OCI-LY1 (cell line): Measurements from ENCODE around the gene HBS1L.
A peak's percentile ranks its signal among the peaks of the same experiment; 100 is the strongest.

Source experiments
- H2AFZ ChIP-seq: fragments of 200-600 bp; sonication (generic), shearing (Covaris generic); 2 replicates; pipeline ENCODE4 v1.6.0; 2014; ENCODE audit warnings: antibody characterized with exemption, mild to moderate bottlenecking, low read length
- H3F3A ChIP-seq: fragments of 200-600 bp; sonication (generic), shearing (Covaris generic); 2 replicates; pipeline ENCODE4 v1.6.0; 2014; ENCODE audit warnings: mild to moderate bottlenecking, antibody characterized with exemption, low read length, moderate library complexity; ENCODE audit not compliant: insufficient read depth
- H3K27ac ChIP-seq: fragments of 200-600 bp; sonication (generic); 2 replicates; pipeline ENCODE4 v1.5.1; 2014; ENCODE audit warnings: low read length, mixed run types, mild to moderate bottlenecking, low read depth; ENCODE audit not compliant: poor library complexity, severe bottlenecking
- H3K27me3 ChIP-seq: fragments of 200-600 bp; sonication (generic); 2 replicates; pipeline ENCODE4 v1.6.0; 2014; ENCODE audit warnings: antibody characterized with exemption, mild to moderate bottlenecking, low read length, moderate library complexity; ENCODE audit not compliant: insufficient read depth
- H3K36me3 ChIP-seq: fragments of 200-600 bp; sonication (generic); 2 replicates; pipeline ENCODE4 v1.6.1; 2014; ENCODE audit warnings: mild to moderate bottlenecking, antibody characterized with exemption, low read length, moderate library complexity, mixed read lengths; ENCODE audit not compliant: insufficient read depth
- H3K4me1 ChIP-seq: fragments of 200-600 bp; sonication (generic); 2 replicates; pipeline ENCODE4 v1.5.1; 2014; ENCODE audit warnings: mild to moderate bottlenecking, low read length, moderate library complexity; ENCODE audit not compliant: insufficient read depth, severe bottlenecking
- H3K4me2 ChIP-seq: fragments of 200-600 bp; sonication (generic), shearing (Covaris generic); 2 replicates; pipeline ENCODE4 v1.6.1; 2014; ENCODE audit warnings: low read length
- H3K4me3 ChIP-seq: fragments of 200-600 bp; sonication (generic); 2 replicates; pipeline ENCODE4 v1.5.1; 2014; ENCODE audit warnings: low read length, low read depth, mild to moderate bottlenecking, mixed read lengths; ENCODE audit not compliant: poor library complexity, severe bottlenecking
- H3K79me2 ChIP-seq: fragments of 200-600 bp; shearing (Covaris generic); 2 replicates; pipeline ENCODE4 v1.6.1; 2016; ENCODE audit warnings: mixed run types, low read length, mixed read lengths; ENCODE audit not compliant: insufficient read depth
- H3K9ac ChIP-seq: fragments of 200-600 bp; sonication (generic), shearing (Covaris generic); 2 replicates; pipeline ENCODE4 v1.6.1; 2014; ENCODE audit warnings: mild to moderate bottlenecking, low read length, mixed read lengths
- H3K9me2 ChIP-seq: fragments of 200-600 bp; sonication (generic), shearing (Covaris generic); 2 replicates; pipeline ENCODE4 v1.6.1; 2014; ENCODE audit warnings: low read depth, mild to moderate bottlenecking, low read length, mixed read lengths
- H3K9me3 ChIP-seq: fragments of 200-600 bp; shearing (Covaris generic); 2 replicates; pipeline ENCODE4 v1.6.1; 2014; ENCODE audit warnings: low read length, mixed read lengths
- H4K20me1 ChIP-seq: fragments of 200-600 bp; sonication (generic), shearing (Covaris generic); 2 replicates; pipeline ENCODE4 v1.6.0; 2016; ENCODE audit warnings: mild to moderate bottlenecking, low read length; ENCODE audit not compliant: insufficient read depth
- CTCF ChIP-seq: fragments of 200-600 bp; sonication (generic), shearing (Covaris generic); IDR thresholded peaks from 2 replicates; pipeline ENCODE4 v1.5.1; 2017; ENCODE audit warnings: mild to moderate bottlenecking, antibody characterized with exemption, low read length, moderate library complexity, mixed read lengths
- EZH2 ChIP-seq: fragments of 200-600 bp; sonication (generic), shearing (Covaris generic); IDR thresholded peaks from 2 replicates; pipeline ENCODE4 v1.8.0; 2017; ENCODE audit warnings: borderline replicate concordance, mixed run types, mild to moderate bottlenecking, antibody characterized with exemption, low read length, moderate library complexity, mixed read lengths

Gene HBS1L

DNA sequence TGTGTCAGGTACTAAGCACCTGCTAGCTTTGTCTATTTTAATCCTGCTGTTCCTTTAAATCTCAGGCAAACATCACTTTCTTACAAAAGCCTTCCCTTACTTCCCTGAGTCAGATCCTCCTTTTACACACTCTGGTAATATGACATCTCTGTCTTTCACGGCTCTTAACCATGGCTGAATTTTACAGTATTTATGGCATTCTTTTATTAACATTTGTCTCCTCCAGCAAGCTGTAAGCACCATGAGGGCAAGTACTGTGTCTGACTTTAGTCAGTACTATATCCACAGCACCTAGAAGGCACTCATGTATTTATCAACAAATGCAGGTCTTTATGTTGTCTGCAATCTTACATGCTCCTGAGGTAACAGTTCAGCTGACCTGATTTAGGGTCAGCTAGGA, 33.7 kb upstream of the HBS1L start:
- H3K9me2 ChIP-seq, result no peaks in the 10 kb centered on the region
- no peaks in the 10 kb centered on the region for H3K79me2 ChIP-seq
- H3K36me3 ChIP-seq, result no peaks in the 10 kb centered on the region
- no peak overlapping the region for H3K4me3 ChIP-seq
- no peak overlapping the region; the same call in 1 of the 2 replicates for H3K4me2 ChIP-seq
- H2AFZ ChIP-seq, result peak overlapping the region; percentile 65; the same call in 1 of the 2 replicates
- H3K27ac ChIP-seq, result peak overlapping the region; percentile 84
- H3K9me3 ChIP-seq, result no peaks in the 10 kb centered on the region; the same call in 1 of the 2 replicates
- no peaks in the 10 kb centered on the region for H4K20me1 ChIP-seq
- H3K27me3 ChIP-seq, result no peaks in the 10 kb centered on the region
- H3K4me1 ChIP-seq, result peaks cover 53% of the 10 kb centered on the region
- 0 out of 2 replicates have a peak, but pooled peaks cover 6% of the 10 kb centered on the region for H3F3A ChIP-seq
- TF ChIP-seq EZH2 (no peak), CTCF (no peak)
- H3K9ac ChIP-seq, result 0 out of 2 replicates have a peak overlapping the region, but pooled peaks have one; percentile 13

GRCh38 chr6:135087803-135088202, 33.2 kb upstream of the HBS1L start:
- no peaks in the 10 kb centered on the region for H3K27me3 ChIP-seq
- H3F3A ChIP-seq, result 0 out of 2 replicates have a peak, but pooled peaks cover 6% of the 10 kb centered on the region
- H3K4me3 ChIP-seq, result peak overlapping the region; percentile 11
- H3K79me2 ChIP-seq, result no peaks in the 10 kb centered on the region
- H3K27ac ChIP-seq, result peak overlapping the region; percentile 84
- H3K9ac ChIP-seq, result peak overlapping the region; percentile 34
- H3K4me2 ChIP-seq, result peak overlapping the region; percentile 84
- H2AFZ ChIP-seq, result peak overlapping the region; percentile 65
- H3K36me3 ChIP-seq, result no peaks in the 10 kb centered on the region
- H3K4me1 ChIP-seq, result peaks cover 53% of the 10 kb centered on the region
- no peaks in the 10 kb centered on the region for H3K9me2 ChIP-seq
- H3K9me3 ChIP-seq, result peaks cover 4% of the 10 kb centered on the region; the same call in 1 of the 2 replicates
- TF ChIP-seq CTCF, result no peak
- TF ChIP-seq EZH2, result no peak
- H4K20me1 ChIP-seq, result no peaks in the 10 kb centered on the region

- H3K9me3 ChIP-seq, result peaks cover 4% of the 10 kb centered on the region; the same call in 1 of the 2 replicates
- no peaks in the 10 kb centered on the region for H3K79me2 ChIP-seq
- peak overlapping the region; percentile 65 for H2AFZ ChIP-seq
- H3K27ac ChIP-seq, result peak overlapping the region; percentile 84
- peak; percentile 29 for TF ChIP-seq CTCF
- no peak for TF ChIP-seq EZH2
- peak overlapping the region; percentile 11 for H3K4me3 ChIP-seq
- peak overlapping the region; percentile 84 for H3K4me2 ChIP-seq
- peaks cover 53% of the 10 kb centered on the region for H3K4me1 ChIP-seq
- no peaks in the 10 kb centered on the region for H3K27me3 ChIP-seq
- H3K9me2 ChIP-seq, result no peaks in the 10 kb centered on the region
- 0 out of 2 replicates have a peak, but pooled peaks cover 6% of the 10 kb centered on the region for H3F3A ChIP-seq
- peak overlapping the region; percentile 57 for H3K9ac ChIP-seq
- no peaks in the 10 kb centered on the region for H4K20me1 ChIP-seq
- no peaks in the 10 kb centered on the region for H3K36me3 ChIP-seq
Observed at GRCh38 chr6:135087403-135087802, 32.8 kb upstream of the HBS1L start.
